ENCODE results near the gene STK32C. TPM values are rescaled to one million over a fixed set of nuclear protein-coding genes. Genes with fewer than 3 reads are reported as not detected.
A peak's percentile ranks its signal among the peaks of the same experiment; 100 is the strongest.

The STK32C gene
- total RNA-seq = 1 to 10 TPM; 4.8 to 6.4 (median 5.7) TPM

- peak; percentile 88 to 96 for DNase-seq (ENCODE audit: low spot score in 2 of 2)
- peak within 1 kb of the TSS; percentile 48 for H3K4me3 ChIP-seq (ENCODE audit: low read depth, poor library complexity, severe bottlenecking)
- no peak for TF ChIP-seq POLR2A (IDR thresholded peaks at IDR 0.05)
- TF ChIP-seq, protein P1, sequence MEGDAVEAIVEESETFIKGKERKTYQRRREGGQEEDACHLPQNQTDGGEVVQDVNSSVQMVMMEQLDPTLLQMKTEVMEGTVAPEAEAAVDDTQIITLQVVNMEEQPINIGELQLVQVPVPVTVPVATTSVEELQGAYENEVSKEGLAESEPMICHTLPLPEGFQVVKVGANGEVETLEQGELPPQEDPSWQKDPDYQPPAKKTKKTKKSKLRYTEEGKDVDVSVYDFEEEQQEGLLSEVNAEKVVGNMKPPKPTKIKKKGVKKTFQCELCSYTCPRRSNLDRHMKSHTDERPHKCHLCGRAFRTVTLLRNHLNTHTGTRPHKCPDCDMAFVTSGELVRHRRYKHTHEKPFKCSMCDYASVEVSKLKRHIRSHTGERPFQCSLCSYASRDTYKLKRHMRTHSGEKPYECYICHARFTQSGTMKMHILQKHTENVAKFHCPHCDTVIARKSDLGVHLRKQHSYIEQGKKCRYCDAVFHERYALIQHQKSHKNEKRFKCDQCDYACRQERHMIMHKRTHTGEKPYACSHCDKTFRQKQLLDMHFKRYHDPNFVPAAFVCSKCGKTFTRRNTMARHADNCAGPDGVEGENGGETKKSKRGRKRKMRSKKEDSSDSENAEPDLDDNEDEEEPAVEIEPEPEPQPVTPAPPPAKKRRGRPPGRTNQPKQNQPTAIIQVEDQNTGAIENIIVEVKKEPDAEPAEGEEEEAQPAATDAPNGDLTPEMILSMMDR (IDR thresholded peaks at IDR 0.05) = no peak
- WGBS, 2 donors = 0 to 2% methylated on average over 1 to 30 of the region's 84 CpGs
- intact Hi-C loops (cut with DNase I; ENCODE audit: low total_unique reads) = no loop called here
Observed at GRCh38 chr10:132307823-132308586, at the start of gene STK32C. TSS of gene STK32C (minus strand) at chr10:132307950. CDS start at chr10:132307833, 117 bp downstream.

DNA sequence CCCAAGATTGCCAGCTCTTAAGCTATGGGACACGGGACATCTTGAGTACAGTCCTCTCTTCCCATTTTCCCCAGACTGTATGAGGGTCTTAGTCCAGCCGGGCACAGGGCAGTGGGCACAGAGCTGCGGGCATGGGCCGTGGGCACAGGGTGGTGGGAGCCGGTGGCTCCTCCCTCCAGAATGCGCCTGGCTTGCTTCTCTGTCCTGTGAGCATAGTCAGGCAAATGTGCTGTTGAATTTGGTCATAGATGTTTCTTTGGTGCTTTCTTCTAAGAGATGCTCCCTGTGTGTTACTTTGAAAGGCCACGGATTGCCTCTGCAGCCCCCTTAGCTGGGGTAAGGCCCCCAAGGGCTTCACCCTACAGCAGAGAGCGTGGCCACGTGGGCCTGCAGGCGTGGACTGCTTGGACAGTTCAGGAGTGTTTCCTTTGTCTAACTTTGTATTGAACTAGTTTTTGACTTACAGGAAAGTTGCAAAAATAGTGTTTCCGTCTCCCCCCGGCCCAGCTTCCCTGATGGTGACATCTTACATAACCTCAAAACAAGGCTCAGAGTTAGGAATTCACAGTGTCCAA lies 49.0 kb upstream of the STK32C start:
- intact Hi-C loops (cut with DNase I; ENCODE audit: low total_unique reads) = no loop called here
- H3K4me3 ChIP-seq (ENCODE audit: low read depth, poor library complexity, severe bottlenecking) = no peak overlapping the region
- 94 to 95% methylated on average over 12 of the region's 12 CpGs for WGBS, 2 donors
- no peak for DNase-seq (ENCODE audit: low spot score in 2 of 2)
- TF ChIP-seq POLR2A (IDR thresholded peaks at IDR 0.05) = no peak
- TF ChIP-seq, protein P1 (IDR thresholded peaks at IDR 0.05) = no peak

GRCh38 chr10:132355754-132356153 lies 48.0 kb upstream of the STK32C start:
- intact Hi-C loops (cut with DNase I; ENCODE audit: low total_unique reads) = no loop called here
- no peak overlapping the region for H3K4me3 ChIP-seq (ENCODE audit: low read depth, poor library complexity, severe bottlenecking)
- WGBS, 2 donors = 87 to 92% methylated on average over 13 of the region's 13 CpGs
- no peak for DNase-seq (ENCODE audit: low spot score in 2 of 2)
- TF ChIP-seq, protein P1 (IDR thresholded peaks at IDR 0.05) = no peak
- no peak for TF ChIP-seq POLR2A (IDR thresholded peaks at IDR 0.05)

DNA sequence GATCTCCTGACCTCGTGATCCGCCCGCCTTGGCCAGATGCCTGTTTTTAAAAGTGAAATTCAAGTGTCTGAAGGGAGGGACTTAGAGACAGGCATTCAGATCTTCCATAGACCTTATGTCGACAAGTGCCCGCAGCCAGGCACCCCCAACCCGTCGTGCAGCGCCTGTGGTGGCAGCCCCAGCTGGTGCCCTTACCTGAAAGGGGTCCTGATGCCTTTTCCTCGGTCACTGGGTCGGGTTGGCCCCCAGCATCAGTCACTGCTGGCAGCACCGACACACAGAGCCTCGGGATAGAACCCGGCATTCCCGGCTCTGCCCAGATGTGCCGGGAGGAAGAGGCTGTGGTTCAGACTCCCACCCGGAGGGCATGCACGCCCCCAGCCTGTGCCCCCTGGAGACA lies 47.5 kb upstream of the STK32C start:
- H3K4me3 ChIP-seq (ENCODE audit: low read depth, poor library complexity, severe bottlenecking) = no peak overlapping the region
- TF ChIP-seq POLR2A (IDR thresholded peaks at IDR 0.05) = no peak
- TF ChIP-seq, protein P1 (IDR thresholded peaks at IDR 0.05) = no peak
- WGBS, 2 donors = 94 to 95% methylated on average over 17 of the region's 17 CpGs
- DNase-seq (ENCODE audit: low spot score in 2 of 2) = no peak
- intact Hi-C loops (cut with DNase I; ENCODE audit: low total_unique reads) = no loop called here

DNA sequence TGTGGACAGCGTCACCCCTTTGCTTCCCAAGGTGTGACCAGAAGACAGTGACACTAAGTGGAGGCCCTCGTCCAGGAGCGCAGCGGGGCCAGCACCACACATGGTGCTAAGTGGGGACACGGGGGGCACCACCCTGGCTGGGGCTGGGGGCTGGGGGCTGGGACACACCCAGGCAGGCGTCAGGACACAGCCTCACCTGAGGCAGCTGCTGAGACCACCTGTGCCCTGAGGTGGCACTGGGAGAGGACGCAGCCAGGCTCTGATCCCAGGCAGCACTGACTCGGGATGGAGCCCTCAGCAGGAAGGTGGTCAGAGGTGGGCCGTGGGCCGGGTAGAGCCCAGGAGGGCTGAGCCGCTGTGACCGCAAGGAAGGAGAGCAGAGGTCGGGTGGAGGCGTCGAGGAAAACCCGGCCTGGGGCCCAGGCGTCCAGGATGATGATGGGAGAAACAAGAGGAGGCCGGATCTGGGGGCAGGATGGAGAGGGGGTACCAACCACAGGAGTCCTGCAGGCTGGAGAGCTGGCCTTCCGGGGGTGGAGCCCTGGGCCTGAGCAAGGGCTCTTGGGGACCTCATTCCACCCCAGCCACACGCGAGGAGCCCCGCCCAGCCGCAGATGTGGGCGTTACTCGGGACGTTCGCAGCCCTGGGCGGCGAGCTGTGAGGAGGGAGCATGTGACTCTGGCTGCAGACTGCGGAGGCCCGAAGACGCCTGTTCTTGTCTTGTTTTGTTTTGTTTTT lies 46.8 kb upstream of the STK32C start:
- 84 to 88% methylated on average over 26 to 28 of the region's 32 CpGs for WGBS, 2 donors
- intact Hi-C loops (cut with DNase I; ENCODE audit: low total_unique reads) = loop anchor here (5.0 kb wide), 1 partner anchor 132 kb away; no protein-coding TSS in a partner anchor
- DNase-seq (ENCODE audit: low spot score in 2 of 2) = no peak

More for the DNA sequence above, 46.8 kb upstream of the STK32C start:
- no peak overlapping the region for H3K4me3 ChIP-seq (ENCODE audit: low read depth, poor library complexity, severe bottlenecking)
- TF ChIP-seq, protein P1 (IDR thresholded peaks at IDR 0.05) = no peak
- no peak for TF ChIP-seq POLR2A (IDR thresholded peaks at IDR 0.05)
